GM23248 (cell line): ENCODE data around the gene DCAF6. TPM values are rescaled to one million over a fixed set of nuclear protein-coding genes. Genes with fewer than 3 reads are reported as not detected.

Experiments
- DNase-seq: peaks from one replicate; pipeline ENCODE4 v3.0.0-alpha.2; 2015
- H2AFZ ChIP-seq: fragments of 200-600 bp; sonication (generic); 2 replicates; pipeline ENCODE4 v1.6.1; 2016; ENCODE audit warnings: antibody characterized with exemption
- H3F3A ChIP-seq: fragments of 200-600 bp; sonication (generic); 2 replicates; pipeline ENCODE4 v1.6.1; 2016; ENCODE audit warnings: mild to moderate bottlenecking, antibody characterized with exemption, mixed run types; ENCODE audit not compliant: insufficient read depth
- H3K27ac ChIP-seq: fragments of 200-600 bp; sonication (generic); 2 replicates; pipeline ENCODE4 v1.5.1; 2016; ENCODE audit warnings: mild to moderate bottlenecking
- H3K27me3 ChIP-seq: fragments of 200-600 bp; sonication (generic); replicated peaks from 2 replicates; pipeline ENCODE4 v1.6.1; 2016; ENCODE audit warnings: mild to moderate bottlenecking; ENCODE audit not compliant: insufficient read depth
- H3K36me3 ChIP-seq: fragments of 200-600 bp; sonication (generic); 2 replicates; pipeline ENCODE4 v1.6.1; 2016; ENCODE audit warnings: low read depth, mild to moderate bottlenecking
- H3K4me1 ChIP-seq: fragments of 200-600 bp; sonication (generic); 2 replicates; pipeline ENCODE4 v1.6.1; 2016; ENCODE audit warnings: mild to moderate bottlenecking; ENCODE audit not compliant: insufficient read depth
- H3K4me2 ChIP-seq: fragments of 200-600 bp; sonication (generic); one replicate; pipeline ENCODE4 v1.6.1; 2016; ENCODE audit warnings: mild to moderate bottlenecking; ENCODE audit not compliant: unreplicated experiment
- H3K4me3 ChIP-seq: fragments of 200-600 bp; sonication (generic); 2 replicates; pipeline ENCODE4 v1.5.1; 2016; ENCODE audit warnings: mild to moderate bottlenecking
- H3K79me2 ChIP-seq: fragments of 200-600 bp; sonication (generic); 2 replicates; pipeline ENCODE4 v1.6.1; 2016; ENCODE audit warnings: mild to moderate bottlenecking; ENCODE audit not compliant: insufficient read depth
- H3K9ac ChIP-seq: fragments of 200-600 bp; sonication (generic); 2 replicates; pipeline ENCODE4 v1.6.1; 2016; ENCODE audit warnings: mild to moderate bottlenecking
- H3K9me2 ChIP-seq: fragments of 200-600 bp; sonication (generic); 2 replicates; pipeline ENCODE4 v1.6.1; 2016; ENCODE audit warnings: mixed run types, mild to moderate bottlenecking, moderate library complexity; ENCODE audit not compliant: insufficient read depth
- H3K9me3 ChIP-seq: fragments of 200-600 bp; sonication (generic); one replicate; pipeline ENCODE4 v1.6.1; 2017; ENCODE audit warnings: low read depth
- H4K20me1 ChIP-seq: fragments of 200-600 bp; sonication (generic); 2 replicates; pipeline ENCODE4 v1.6.0; 2016; ENCODE audit not compliant: insufficient read depth
- EZH2 ChIP-seq: fragments of 200-600 bp; sonication (generic); IDR thresholded peaks from 2 replicates; pipeline ENCODE4 v1.6.1; 2018; ENCODE audit warnings: antibody characterized with exemption, mild to moderate bottlenecking; ENCODE audit not compliant: insufficient read depth, poor library complexity, severe bottlenecking
- EZH2phosphoT487 ChIP-seq: fragments of 200-600 bp; sonication (generic); IDR thresholded peaks from 2 replicates; pipeline ENCODE4 v1.6.1; 2018; ENCODE audit warnings: antibody characterized with exemption, moderate library complexity, mild to moderate bottlenecking, low read depth; ENCODE audit not compliant: insufficient read depth
- WGBS, 2 experiments: methylation state at CpG; one replicate each; pipeline ENCODE4 v1.1.6; 2015 to 2017; ENCODE audit warnings: low lambda C conversion rate in 2 of 2, low coverage in 1 of 2; ENCODE audit errors: missing lambda C conversion rate in 2 of 2; 5-methylcytosine and 5-hydroxymethylcytosine counted together
- in situ Hi-C: fragments of 300-500 bp; cut with MboI; formaldehyde crosslinking; loops from 2 replicates; pipeline ENCODE4 v1.15.0; 2020
- polyA plus RNA-seq: library from polyadenylated mRNA; unstranded; fragments of >200 nt; fragmentation: Nextera tagmentation; extraction: Ambion mirVana; gene quantifications from 2 replicates; pipeline ENCODE4 v1.2.1, GENCODE V29; 2016
- total RNA-seq: library from RNA; depleted of rRNA; stranded (reverse); fragments of >200 nt; shearing (Covaris generic); gene quantifications from 2 replicates; pipeline ENCODE4 v1.2.3, GENCODE V29; 2014

The DCAF6 gene
- total and polyA plus RNA-seq, 2 experiments from 2014 or later, result 63.4 to 99.6 TPM

DNA sequence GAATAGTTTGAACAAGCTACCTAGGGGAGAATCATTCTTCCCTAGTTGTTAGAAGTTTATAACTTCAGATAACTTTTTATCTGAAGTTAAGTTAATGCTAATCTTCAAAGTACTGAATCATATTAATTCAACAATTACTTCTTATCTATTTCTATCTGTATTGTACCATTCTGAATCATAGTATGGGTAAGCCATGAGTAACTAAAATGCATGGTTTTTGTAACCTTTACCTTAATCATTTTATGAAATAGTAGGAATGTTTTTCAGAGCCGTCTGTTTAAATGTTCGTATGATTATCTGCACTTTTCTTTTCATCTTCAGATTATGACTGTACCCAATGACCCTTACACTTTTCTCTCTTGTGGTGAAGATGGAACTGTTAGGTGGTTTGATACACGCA lies 50.7 kb downstream of the DCAF6 start:
- Histone ChIP-seq H3K4me1 (peaks cover 9% of the 10 kb centered on the region), H3K9me2 (no peaks in the 10 kb centered on the region), H3K4me3 (no peak overlapping the region), H2AFZ (no peak overlapping the region), H3K79me2 (peaks cover 74% of the 10 kb centered on the region), H3K36me3 (peaks cover 12% of the 10 kb centered on the region), H4K20me1 (0 out of 2 replicates have a peak, but pooled peaks cover 9% of the 10 kb centered on the region), H3K9ac (no peak overlapping the region), H3K27ac (no peak overlapping the region), H3K27me3 (no peaks in the 10 kb centered on the region), H3K4me2 (peak overlapping the region; percentile 12), H3F3A (peaks cover 20% of the 10 kb centered on the region; the same call in 1 of the 2 replicates), H3K9me3 (no peaks in the 10 kb centered on the region)
- in situ Hi-C loops, result no loop called here
- TF ChIP-seq EZH2phosphoT487 (no peak), EZH2 (no peak)
- 29 to 34% methylated on average over 3 of the region's 3 CpGs for WGBS, 2 experiments
- DNase-seq, result peak; percentile 24

DNA sequence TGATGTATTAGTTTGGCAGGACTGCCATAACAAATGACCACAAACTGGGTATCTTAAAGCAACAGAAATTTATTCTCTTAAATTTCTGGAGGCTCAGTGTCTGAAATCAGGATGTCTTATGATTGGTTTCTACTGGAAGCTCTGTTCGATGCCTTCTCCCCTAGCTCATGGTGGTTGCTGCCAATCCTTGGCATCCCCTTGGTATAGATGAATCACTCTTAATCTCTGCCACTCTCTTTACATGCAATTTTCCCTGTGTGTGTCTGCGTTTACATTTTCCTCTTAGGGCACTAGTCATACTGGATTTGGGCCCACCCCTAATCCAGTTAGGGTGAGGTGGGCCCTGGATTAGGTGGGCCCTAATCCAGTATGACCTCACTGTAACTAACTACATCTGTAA lies 55.1 kb downstream of the DCAF6 start:
- no peaks in the 10 kb centered on the region for H3K27me3 ChIP-seq
- no peak overlapping the region for H2AFZ ChIP-seq
- peaks cover 54% of the 10 kb centered on the region for H3K79me2 ChIP-seq
- no peak overlapping the region for H3K9ac ChIP-seq
- 0 out of 2 replicates have a peak, but pooled peaks cover 4% of the 10 kb centered on the region for H4K20me1 ChIP-seq
- H3K4me2 ChIP-seq, result no peak overlapping the region
- H3F3A ChIP-seq, result peaks cover 20% of the 10 kb centered on the region; the same call in 1 of the 2 replicates
- 76 to 80% methylated on average over 2 of the region's 2 CpGs for WGBS, 2 experiments
- H3K4me1 ChIP-seq, result peaks cover 9% of the 10 kb centered on the region
- no peaks in the 10 kb centered on the region for H3K9me3 ChIP-seq
- H3K4me3 ChIP-seq, result no peak overlapping the region
- peak; percentile 19 for DNase-seq
- H3K9me2 ChIP-seq, result no peaks in the 10 kb centered on the region
- H3K27ac ChIP-seq, result no peak overlapping the region
- TF ChIP-seq EZH2 (no peak), EZH2phosphoT487 (no peak)
- peaks cover 50% of the 10 kb centered on the region for H3K36me3 ChIP-seq
- in situ Hi-C loops, result no loop called here

DNA sequence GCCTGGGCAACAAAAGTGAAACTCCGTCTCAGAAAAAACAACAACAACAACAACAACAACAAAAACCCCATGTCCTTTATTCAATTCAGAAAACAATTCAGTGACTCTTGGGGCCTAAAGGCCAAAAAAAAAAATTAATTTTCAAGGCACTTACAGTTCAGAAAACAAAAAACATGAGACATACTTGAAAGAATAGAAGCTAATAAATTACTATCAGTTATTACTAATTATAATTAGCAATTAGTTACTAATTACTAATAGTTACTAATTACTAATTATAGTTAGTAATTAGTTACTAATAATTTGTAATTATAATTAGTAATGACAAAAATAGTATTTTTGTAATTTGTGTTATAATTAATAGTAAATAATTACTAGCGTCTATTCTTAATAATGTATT lies 57.2 kb downstream of the DCAF6 start:
- peaks cover 46% of the 10 kb centered on the region for H3K79me2 ChIP-seq
- peaks cover 56% of the 10 kb centered on the region for H3K36me3 ChIP-seq
- no peaks in the 10 kb centered on the region for H3K27me3 ChIP-seq
- H3K9me2 ChIP-seq, result no peaks in the 10 kb centered on the region
- in situ Hi-C loops, result no loop called here
- no peak overlapping the region for H2AFZ ChIP-seq
- no peak overlapping the region for H3K4me3 ChIP-seq
- no peaks in the 10 kb centered on the region for H3K9me3 ChIP-seq
- peaks cover 12% of the 10 kb centered on the region; the same call in 1 of the 2 replicates for H3F3A ChIP-seq
- H4K20me1 ChIP-seq, result no peaks in the 10 kb centered on the region
- no peak overlapping the region for H3K9ac ChIP-seq
- TF ChIP-seq EZH2 (no peak), EZH2phosphoT487 (no peak)
- H3K27ac ChIP-seq, result no peak overlapping the region
- DNase-seq, result no peak
- WGBS, 2 experiments, result 95 to 98% methylated on average over 2 of the region's 2 CpGs
- no peak overlapping the region for H3K4me2 ChIP-seq
- no peaks in the 10 kb centered on the region for H3K4me1 ChIP-seq

DNA sequence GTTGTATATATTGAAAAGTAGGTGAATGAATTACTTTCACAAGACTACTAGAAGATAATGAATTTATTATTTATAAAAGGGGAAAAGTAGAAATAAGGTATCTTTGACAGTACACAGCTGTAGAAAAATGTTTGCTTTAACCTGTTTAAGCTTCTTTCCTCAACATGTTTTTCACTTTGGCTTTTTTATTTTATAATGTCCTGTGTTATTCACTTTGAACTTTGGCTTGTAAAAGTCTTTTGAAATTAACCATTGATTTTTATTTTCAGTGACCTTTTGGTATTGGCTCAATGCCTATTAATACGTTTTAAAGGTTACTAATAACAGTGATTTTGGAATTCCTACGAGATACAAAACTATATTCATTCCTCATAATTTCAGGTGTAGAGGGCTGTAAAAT lies 58.1 kb downstream of the DCAF6 start:
- Histone ChIP-seq H3F3A (peaks cover 12% of the 10 kb centered on the region; the same call in 1 of the 2 replicates), H3K4me3 (no peak overlapping the region), H3K9ac (no peak overlapping the region), H3K4me2 (no peak overlapping the region), H4K20me1 (no peaks in the 10 kb centered on the region), H3K9me3 (no peaks in the 10 kb centered on the region), H3K36me3 (peaks cover 52% of the 10 kb centered on the region), H3K4me1 (no peaks in the 10 kb centered on the region), H3K27ac (no peak overlapping the region), H2AFZ (no peak overlapping the region), H3K79me2 (peaks cover 39% of the 10 kb centered on the region), H3K9me2 (no peaks in the 10 kb centered on the region), H3K27me3 (no peaks in the 10 kb centered on the region)
- TF ChIP-seq EZH2 (no peak), EZH2phosphoT487 (no peak)
- 83 to 90% methylated on average over 2 of the region's 2 CpGs for WGBS, 2 experiments
- no peak for DNase-seq
- in situ Hi-C loops, result no loop called here

DNA sequence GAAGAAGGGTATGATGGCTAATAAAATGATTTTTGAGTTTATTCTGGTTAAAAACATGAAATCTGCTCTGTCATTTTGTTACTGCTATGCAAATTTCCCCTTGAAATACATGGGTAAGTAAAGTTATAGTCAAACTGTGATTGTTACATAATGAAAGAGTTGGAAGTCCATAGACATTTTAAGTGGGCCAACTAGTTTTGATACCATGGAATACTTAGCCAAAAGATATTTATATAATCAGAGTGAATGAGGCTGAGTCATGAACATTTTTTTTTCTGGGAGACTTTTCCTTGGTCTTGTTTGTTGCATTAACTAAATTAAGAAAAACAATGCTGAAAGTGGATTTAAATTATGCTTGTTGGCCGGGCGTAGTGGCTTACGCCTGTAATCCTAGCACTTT lies 58.6 kb downstream of the DCAF6 start:
- WGBS, 2 experiments, result 97 to 98% methylated on average over 3 of the region's 3 CpGs
- Histone ChIP-seq H4K20me1 (no peaks in the 10 kb centered on the region), H3K27ac (no peak overlapping the region), H3K9me3 (no peaks in the 10 kb centered on the region), H3F3A (peaks cover 12% of the 10 kb centered on the region; the same call in 1 of the 2 replicates), H2AFZ (no peak overlapping the region), H3K27me3 (no peaks in the 10 kb centered on the region), H3K9ac (no peak overlapping the region), H3K36me3 (peaks cover 52% of the 10 kb centered on the region), H3K9me2 (no peaks in the 10 kb centered on the region), H3K4me1 (no peaks in the 10 kb centered on the region), H3K79me2 (peaks cover 44% of the 10 kb centered on the region), H3K4me3 (no peak overlapping the region), H3K4me2 (no peak overlapping the region)
- TF ChIP-seq EZH2phosphoT487 (no peak), EZH2 (no peak)
- no peak for DNase-seq
- in situ Hi-C loops, result no loop called here
